ENCODE results near the gene FOXL1.

DNA sequence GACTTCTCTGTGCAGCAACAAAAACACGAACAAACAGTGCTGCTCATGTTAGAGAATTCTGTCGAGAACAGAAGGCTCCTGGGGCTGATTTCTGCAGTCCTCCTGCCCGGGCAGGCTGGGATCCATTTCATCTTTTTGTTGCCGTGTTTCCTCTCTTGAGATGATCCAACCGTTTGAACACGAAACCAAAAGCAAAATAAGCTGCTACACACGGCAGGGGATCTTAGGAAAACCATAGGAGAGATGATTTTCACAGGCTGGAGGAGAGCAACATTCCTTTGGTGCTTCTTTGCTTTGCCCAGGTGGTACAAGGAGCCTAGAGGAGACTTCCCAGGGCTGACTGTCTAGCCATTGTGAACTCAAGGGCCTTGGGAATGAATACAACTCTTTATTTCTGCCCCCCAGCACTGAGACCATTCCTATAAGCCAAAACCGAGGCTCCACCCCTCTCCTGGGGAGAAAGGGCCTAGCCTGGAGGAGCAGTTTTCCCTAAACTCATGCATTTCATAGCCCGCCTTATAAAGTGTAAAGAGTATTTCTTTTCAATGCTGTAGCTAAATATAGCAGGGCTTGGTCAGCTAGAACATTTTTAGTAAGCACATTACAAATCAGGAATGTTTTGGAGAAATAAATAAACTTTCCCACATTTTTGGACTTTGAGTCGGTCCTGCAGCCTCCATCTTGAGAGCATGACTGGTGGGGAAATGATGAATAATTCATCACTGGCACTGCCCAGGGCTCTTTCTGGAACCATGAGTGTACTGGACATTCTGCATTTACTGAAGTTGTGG lies 7.7 kb downstream of the FOXL1 start:
- TF ChIP-seq, protein P1, sequence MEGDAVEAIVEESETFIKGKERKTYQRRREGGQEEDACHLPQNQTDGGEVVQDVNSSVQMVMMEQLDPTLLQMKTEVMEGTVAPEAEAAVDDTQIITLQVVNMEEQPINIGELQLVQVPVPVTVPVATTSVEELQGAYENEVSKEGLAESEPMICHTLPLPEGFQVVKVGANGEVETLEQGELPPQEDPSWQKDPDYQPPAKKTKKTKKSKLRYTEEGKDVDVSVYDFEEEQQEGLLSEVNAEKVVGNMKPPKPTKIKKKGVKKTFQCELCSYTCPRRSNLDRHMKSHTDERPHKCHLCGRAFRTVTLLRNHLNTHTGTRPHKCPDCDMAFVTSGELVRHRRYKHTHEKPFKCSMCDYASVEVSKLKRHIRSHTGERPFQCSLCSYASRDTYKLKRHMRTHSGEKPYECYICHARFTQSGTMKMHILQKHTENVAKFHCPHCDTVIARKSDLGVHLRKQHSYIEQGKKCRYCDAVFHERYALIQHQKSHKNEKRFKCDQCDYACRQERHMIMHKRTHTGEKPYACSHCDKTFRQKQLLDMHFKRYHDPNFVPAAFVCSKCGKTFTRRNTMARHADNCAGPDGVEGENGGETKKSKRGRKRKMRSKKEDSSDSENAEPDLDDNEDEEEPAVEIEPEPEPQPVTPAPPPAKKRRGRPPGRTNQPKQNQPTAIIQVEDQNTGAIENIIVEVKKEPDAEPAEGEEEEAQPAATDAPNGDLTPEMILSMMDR (IDR thresholded peaks at IDR 0.05): no peak
- no peak for TF ChIP-seq PHF8 (IDR thresholded peaks at IDR 0.05; ENCODE audit: borderline replicate concordance, low read depth)
